ENCODE data around the gene FAM3A.

Gene FAM3A

DNA sequence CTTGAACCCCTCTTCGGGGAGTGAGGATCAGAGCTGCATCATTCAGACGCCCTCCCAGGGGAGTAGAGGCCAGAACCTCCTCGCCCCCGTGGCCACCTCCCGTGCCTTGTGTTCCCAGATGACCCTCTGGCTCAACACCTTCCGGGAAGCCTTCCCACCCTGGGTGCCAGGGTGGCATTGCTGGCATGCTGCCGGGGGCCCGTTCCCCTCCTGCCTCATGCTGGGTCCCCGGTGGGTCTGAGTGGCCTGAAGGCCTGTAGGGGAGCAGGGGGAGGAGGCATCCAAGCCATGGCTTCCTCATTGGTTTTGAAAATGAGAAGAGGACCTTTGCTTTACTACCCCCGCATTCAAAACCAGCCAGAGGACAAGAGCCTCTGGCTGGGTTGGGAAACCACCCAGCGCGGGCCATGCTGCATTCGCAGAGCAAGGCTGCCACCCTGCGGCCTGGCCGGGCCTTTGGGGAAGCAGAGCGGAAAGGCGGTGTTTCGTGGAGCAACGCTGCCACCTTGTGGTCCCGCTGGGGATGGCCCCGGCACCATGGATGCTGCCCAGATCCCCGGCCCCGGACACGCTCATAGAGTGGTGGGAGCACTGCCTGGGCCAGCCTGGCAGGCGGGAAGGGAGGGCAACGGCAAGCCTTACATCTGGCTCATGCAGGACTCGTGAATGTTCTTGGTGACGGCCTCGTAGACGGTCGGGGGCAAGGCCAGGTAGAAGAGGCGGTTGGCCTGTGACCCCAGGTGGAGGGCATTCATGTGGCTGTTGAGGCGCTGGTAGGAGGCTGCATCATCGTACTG lies 18.7 kb upstream of the FAM3A start:
- DNase-seq, result peak; percentile 81

DNA sequence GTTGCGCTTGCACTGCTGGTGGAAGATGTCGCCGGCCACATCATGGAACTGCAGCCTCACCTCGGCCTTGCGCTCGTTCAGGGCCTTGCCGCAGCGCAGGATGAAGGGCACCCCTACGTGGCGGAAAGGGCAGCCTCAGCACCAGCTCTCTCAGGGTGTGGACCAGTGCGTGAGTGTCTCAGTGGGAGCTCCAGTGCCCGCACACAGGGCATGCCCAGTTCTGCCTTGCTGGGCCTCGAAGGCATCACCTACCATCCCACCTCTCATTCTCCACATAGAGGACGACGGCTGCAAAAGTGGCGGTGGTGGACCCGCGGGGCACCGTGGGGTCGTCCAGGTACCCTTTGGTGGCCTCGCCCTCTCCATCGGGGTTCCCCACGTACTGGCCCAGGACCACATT lies 16.7 kb upstream of the FAM3A start:
- no peak for DNase-seq

DNA sequence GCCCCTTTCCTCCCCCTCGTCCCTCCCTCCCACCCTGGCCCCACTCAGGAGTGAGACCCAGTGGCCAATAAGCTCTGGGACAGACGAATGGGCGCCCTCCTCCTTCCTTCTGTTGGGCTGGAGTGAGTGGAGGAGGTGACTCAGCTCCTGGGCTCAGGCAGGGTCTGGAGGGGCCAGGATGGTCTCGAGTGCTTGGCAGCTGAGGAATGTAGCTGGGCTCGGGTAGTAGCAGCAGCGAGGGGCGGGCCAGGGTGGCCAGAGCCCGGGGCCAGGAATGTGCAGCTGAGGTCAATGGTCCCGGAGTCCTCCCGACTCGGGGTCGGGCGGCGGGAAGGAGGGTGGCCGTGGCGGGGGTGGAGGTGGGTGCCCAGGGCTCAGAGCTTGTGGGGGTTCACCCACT lies 15.6 kb upstream of the FAM3A start:
- DNase-seq, result no peak

DNA sequence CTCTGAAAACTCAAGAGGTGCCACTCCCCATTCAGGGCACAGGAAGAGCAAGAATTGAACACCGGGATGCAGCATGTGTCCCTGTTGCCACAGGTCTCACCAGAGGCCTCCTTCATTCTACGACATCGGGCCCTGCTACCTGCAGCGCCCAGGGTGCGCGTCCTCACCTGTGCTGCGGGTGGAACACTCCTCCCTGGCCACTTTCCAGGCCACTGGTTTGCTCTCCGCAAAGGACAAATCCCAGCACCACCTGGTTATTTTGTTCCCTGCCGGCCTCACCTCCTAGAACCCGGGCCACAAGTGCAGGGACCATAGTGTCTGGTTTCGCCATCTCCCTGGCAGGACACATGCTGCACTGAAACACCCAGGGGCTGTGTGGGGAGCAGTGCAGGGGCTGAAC lies 14.3 kb upstream of the FAM3A start:
- DNase-seq, result no peak

DNA sequence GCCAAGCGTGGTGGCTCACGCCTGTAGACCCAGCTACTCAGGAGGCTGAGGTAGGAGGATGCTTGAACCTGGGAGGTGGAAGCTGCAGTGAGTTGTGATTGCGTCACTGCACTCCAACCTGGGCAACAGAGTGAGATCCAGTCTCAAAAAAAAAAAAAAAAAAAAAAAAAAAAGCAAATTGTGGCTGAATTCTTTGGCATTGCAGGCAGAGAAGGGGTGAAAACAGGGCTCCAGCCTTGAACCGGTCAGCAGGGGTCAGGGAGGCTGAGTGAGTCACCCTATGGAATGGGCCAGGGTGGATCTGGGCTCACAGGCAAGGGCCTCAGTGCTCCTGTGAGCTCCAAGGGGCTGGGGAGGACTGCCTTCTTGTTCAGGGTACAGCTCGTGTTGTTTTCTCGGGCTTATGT lies 13.2 kb upstream of the FAM3A start:
- DNase-seq, result no peak

DNA sequence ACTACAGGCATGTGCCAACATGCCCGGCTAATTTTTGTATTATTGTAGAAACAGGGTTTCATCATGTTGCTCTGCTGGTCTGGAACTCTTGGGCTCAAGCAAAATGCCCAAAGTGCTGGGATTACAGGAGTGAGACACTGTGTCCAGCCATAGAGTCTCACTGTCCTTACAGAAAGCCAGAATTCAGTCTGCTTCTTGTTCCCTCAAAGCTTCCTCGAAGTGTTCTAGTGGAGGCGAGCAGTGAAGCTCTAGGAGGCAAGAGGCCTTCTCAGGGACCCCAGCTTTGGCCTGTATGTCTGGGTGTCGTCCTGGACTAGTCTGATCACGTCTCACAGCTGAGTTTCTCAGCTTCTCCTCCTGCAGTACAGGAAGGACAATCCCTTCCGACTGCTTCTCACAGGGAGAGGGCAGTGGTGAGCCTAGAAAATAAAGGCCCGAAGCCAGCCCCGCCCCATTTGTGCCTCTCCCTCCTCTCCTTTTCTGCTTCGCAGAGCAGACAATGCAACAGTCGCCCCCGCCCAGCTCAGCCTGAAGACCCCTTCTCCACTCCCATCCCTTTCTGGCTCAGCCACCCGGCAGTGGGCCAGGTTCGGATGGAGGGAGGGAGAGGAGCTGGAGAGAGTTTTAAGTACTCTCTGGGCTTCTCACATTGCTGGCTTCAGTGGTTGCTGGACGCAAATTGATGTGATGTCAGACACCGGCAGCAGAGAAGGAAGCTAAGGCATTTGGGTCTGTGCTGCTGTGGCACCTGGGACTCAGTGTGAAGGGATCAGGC lies 11.1 kb upstream of the FAM3A start:
- peak; percentile 36 for DNase-seq

DNA sequence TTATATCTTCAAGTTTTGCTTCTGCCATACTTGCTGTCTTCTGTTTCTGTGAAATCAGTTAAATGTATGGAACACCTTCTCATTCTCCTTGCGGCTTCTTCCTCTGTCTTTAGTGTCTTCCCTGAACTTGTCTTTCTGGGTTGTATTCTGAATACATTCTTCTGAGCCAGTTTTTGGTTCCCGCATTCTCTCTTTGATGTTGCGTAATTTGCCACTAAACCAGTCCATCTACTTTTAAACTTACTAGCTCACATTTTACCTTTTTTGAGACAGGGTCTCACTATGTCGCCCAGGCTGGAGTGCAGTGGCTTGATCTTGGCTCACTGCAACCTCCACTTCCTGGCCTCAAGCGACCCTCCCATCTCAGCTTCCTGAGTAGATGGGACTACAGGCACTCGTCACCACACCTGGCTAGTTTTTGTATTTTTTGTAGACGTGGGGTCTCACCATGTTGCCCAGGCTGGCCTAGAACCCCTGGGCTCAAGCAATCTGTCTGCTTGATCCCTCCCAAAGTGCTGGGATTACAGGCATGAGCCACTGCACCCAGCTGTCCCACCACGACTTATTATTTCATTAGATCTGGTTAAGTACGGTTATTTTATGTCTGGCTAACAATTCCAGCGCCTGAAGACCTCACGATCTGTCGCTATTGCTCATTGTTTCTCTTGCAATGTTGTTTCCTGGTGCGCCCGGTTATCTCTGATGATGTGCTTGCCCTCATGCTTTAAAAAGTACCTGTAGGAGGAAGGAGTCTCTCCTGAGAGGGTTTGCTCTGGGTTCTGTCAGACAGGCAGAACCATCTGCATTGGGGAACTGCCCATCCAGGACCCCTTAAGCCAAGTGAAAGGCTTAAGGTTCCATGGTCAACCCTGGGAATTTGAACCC lies 9.8 kb upstream of the FAM3A start:
- DNase-seq, result no peak

DNA sequence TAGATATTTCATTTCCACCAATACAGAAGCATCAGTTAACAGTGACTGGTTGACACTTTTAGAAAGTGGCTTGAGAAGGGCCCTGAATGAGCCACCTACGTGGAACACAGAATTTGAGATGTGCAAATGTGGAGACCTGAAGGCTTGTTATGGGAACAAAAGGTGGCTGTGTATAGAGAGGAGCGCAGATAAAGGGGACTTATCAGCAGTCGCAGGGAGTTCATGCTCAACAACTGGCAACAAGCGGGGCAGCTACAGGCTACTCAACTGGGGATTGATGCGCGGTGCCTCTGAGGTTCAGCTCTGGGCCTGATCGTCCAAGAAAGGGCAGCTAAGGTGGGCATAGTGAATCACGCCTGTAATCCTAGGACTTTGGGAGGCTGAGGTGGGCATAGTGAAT lies 3.4 kb upstream of the FAM3A start:
- DNase-seq, result no peak

DNA sequence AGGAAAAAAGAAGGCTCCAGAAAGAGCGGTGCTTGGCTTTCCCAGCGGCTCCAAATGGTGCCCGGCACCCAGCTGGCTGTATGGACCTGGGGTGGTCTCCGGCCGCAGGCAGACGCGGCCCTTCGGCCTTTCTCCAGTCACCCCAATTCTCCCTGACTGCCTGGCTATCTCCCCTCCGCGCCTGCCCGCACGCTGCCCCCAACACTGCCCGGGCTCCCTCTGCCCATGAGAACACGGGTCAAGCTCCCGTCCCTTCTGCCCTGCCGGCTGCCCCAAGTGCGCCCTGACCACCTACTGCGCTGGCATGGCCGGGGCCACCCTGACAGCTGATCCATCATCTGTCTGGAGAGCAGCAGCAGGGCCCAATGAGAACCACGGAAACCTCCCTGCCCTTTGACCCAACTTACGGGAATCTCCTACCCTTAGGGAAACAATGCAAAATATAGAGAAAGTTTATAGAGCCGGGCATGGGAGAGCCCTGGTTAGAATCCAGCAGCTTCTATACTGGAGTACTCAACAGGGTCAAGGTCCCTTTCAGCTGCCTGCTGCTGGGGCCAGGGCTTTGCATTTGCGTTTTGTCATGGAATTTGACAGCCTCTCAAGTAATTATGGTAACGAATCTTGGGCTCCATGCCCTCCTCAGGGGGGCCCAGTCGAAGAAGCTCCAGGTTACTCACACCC lies 1.2 kb upstream of the FAM3A start:
- DNase-seq, result no peak

DNA sequence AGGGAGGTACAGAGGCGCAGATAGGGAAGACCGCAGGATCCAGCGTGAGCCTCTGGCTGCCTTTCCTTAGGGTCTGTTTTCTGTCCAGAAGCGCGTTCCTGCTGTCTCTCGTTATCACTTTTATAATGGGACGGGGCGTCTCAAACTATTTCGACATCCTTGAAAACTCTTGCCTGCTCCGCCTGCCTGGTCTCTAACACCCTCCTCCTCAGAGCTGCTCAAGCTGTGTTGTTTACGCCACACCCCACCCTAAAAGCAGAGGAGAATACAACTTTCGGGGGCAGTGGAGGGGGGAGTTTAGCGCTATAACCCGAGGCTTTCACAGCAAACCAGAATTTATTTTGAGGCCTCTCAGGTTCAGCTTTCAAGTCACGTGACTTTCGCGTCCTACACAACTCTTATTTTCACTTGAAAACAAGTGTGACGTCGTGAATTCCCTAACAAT lies 646 bp upstream of the FAM3A start:
- no peak for DNase-seq

DNA sequence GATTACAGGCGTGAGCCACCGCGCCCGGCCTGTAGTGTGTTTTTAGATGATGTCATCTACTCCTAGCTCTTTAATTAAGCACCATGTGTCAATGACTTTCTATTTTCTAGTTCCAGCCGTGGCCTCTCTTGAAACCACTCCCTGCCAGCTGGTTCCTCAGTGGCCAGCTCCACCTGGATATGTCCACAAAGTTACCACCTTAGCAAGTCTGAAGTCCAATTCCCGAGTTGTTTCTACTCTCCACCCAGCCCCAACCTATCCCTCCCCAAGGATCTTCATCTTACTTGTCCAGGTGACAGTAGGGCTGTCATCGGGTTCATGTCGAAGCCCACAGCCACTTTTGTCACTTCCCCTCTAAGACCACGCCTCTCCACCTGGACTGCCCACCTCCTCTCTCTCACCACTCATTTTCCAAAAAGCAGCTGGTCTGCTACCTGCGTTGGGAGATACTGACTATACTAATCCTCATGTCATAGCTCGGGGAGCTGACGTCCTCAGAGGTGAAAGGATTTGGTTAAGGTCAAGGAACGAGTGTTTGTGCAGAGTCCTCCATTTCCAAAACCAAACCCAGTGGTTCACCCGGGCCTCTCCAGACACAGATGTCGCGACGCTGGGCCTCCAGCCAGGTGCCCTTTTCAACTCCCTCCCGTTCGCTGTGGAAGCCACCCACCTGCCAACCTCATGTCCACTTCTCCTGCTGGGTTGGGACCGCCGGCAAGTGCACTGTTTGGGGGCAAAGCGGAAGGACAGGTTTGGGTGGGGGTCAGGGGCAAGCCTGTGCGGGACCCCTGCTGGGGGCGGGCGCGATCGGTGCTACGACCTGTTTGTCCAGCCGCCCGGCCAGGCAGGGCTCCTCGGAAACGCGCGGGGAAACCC lies 704 bp downstream of the FAM3A start:
- DNase-seq, result no peak

DNA sequence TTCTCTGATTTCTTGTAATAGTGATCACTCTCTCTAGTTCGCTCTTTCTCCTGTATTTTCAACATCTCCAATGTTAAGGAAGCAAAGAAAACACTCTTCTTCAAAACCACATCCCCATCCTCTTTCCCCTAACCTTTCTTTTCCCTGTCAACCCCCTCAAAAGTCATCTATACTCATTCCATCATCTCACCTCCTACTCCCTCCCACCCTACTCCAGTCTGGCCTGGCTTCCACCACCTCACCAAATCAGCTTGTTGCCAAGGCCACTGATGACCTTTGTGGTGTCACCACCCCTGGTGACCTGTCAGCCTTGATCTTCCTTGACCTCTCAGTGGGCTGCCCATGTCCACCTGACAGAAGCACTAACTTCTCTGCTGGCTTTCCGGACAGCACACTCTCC lies 2.3 kb downstream of the FAM3A start:
- DNase-seq, result no peak

DNA sequence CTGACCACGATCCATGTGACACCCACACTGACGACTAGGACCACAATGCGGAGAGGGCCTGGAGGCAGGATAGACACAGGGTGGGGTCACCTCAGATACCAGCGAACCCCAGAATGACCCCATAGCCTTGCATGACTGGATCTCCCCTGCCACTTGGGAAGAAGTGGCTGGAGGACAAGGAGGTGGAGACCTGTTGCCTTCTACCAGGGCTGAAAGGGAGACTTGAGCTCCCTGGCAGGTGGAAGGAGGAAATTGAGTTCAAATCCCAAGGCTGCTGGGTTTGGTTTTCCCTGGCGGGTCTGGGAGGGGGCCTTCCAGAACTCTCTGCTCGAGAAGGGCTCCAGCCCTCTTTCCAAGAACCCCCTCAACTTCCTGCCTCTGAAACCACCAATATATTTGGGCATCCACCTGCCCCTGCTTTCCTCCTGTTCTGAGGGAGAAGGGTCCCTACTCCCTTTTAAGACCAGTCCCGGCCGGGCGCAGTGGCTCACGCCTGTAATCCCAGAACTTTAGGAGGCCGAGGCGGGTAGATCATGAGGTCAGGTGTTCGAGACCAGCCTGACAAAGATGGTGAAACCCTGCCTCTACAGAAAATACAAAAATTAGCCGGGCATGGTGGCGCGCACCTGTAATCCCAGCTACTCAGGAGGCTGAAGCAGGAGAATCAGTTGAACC lies 3.0 kb downstream of the FAM3A start:
- no peak for DNase-seq

DNA sequence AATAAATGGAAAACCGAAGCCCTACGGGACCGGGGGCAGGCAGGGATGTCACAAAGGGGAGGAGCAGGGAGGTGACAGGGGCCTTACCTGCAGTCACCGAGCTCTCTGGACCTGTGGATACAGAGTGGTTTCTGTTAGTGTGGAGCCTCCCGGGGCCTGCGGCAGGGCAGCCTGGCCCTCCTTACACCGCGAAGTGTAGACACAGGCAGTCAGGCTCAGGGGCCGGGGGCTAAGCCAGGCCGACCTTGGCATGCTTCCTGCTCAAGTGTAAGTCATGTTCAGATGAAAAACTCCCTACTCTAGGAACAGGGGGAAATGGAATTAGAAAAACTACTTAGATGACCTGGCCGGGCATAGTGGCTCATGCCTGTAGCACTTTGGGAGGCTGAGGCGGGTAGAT lies 4.3 kb downstream of the FAM3A start:
- DNase-seq, result no peak

DNA sequence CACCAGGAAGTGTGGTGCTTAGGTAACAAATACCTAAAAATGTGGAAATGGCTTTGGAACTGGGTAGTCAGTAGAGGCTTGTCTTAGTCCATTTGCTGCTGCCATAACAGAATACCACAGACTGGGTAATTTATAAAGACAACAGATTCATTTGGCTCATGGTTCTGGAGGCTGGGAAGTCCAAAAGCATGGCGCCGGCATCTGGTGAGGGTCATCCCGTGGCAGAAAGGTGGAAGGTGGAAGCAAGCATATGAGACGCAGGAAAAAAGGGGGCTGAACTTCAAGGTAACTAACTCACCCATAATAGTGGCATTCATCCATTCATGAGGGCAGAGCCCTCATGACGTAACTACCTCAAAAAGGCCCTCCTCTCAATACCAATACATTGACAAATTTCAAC lies 6.6 kb downstream of the FAM3A start:
- DNase-seq, result no peak

DNA sequence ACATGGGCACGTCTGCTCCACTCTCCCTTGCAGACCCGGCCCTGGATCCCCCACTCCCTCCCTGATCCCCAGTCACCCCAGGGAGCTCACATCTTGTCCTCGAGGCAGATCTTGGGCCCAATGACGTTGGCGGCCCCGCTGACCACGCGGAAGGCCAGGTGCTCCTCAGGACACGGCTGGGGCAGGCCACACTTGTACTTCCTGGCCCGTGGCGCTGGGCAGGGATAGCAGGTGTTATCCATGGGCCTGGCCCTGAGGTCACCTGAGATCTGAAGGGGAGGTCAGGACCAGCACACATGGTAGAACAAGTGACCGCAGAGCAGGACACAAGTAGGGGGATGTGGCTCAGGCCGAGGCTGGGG lies 7.7 kb downstream of the FAM3A start:
- DNase-seq, result no peak

DNA sequence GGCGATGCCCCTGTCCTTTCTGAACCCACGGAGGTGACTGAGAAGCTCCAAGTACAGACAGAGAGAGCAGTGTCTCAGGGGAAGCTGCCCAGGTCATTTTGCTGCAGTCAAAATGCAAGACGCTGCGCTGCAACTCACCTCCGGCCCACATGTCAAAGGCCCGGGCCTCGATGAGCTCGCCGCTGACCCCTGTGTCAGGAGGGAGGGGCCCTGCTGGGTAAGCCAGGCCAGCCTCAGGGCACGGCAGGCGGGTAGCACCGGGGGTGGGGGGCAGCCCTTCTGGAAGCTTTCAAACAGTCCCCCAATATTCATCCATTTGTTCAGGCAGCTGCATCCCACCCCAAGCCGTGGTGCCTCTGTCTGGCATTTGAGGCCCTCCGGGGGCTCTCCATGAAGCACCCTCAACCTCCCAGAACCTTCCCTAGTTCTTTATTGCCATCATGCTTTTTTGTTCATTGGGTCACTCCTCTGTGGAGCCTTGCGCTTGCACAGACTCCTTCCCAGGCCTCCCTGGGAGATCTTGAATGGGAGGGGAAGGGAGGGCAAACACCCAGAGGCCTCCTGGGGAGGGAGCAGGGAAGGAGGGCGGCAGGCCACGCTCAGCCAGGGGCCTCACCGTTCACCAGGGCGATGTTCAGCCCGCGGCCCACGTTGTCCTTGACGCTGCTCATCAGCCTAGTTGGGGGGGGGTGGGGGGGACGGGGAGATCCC lies 8.2 kb downstream of the FAM3A start:
- DNase-seq, result no peak

DNA sequence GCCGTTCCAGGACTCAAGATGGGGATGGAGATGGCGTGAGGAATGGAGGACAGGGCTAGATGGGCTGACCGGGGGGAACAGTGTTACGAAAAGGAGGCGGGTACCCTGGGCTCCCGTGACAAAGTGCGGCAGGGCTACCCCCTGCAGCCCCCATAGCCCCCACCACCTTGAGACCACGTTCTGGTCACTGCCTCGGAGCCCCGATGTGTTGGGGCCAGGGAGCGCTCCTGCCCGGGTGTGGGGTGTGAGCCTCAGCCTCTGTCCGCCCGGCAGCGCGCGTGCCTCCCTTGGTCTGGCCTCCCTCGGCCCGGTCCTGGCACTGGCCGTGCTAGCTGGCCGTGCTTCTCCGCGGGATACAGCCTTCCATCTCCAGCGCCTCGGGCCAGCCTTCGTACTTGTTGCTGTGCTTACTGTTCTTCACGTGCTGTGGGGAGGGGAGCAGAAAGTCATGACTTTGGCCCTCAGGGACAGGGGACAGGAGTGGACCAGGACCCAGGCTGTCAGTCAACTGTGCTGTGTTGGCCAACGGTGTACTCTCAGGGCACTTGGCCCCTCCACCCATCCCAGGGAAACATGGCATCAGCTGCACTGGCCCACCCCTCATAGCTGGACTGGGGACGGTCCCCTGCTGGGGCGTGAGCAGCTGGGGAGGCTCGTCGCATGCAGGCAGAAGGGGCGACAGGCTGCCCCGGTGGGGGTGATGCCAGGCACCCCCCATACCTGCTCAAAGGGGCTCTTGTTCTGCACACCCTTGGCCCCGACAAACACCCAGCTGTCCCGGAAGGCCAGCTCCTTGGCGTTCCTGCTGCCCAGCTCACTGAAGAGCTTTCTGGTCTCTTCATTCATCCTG lies 9.3 kb downstream of the FAM3A start:
- DNase-seq, result no peak

DNA sequence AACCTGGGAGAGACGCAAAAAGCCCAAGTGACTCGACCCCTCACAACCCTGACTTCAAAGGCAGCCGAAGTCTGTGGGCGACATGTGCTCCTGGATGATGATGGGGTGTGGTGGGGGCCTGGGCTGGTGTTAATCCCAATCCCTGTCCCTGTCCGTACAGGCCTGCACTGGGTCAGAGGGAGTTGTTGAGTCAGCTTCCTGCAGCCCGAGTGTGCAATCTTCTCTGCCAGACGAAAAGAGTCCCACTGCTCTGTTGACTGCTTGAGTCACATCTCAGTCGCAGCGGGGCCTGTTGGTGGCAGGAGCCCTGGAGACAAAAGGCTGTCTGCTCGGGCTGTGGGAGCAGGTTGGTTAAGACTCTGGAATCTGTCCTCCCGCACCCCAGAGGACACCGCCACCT lies 10.3 kb downstream of the FAM3A start:
- no peak for DNase-seq

DNA sequence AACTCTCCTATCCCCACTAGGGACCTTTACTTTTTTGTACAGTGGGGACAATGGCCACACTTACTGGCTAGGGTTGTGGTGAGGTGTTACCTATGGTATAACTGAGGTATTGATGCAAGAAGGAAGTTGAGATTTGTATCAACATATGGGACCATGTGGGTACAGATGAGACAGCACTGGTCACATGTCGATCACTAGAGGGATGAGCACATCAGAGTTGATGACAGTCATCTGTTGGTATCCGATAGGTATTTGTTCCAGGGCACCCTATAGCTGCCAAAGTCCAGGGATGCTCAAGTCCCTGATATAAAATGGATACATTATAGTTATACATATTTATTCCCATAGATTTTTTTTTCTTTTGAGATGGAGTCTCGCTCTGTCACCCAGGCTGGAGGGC lies 13.0 kb downstream of the FAM3A start:
- DNase-seq, result no peak
